HCT116 (cell line): ENCODE data around the gene LRCH4. TPM values are rescaled to one million over a fixed set of nuclear protein-coding genes. Genes with fewer than 3 reads are reported as not detected.
"Not testable (repeated sequence)": the region's sequence is repeated elsewhere in the genome, so short reads cannot be mapped to it uniquely, and the experiment has no call there.

Experiments used
- ATAC-seq: fragments of 200-7000 bp; cut with Tn5 transposase; 2 replicates; pipeline ENCODE4 v1.9.1; 2020; ENCODE audit warnings: mild to moderate bottlenecking, moderate library complexity
- BruUV-seq: library from RNA; stranded (reverse); fragments of 400-500 nt; replicated peaks from 2 replicates; lab custom pipeline; 2021; lab: Mats Ljungman, UMichigan
- CTCF ChIA-PET: fragments of 300-600 bp; sonication (Branson Sonifier 250); formaldehyde crosslinking; loops from one replicate; lab custom pipeline; 2021; ENCODE audit warnings: antibody characterized with exemption; lab: Charles Lee
- POLR2A ChIA-PET: fragments of 300-600, 350-600 bp; sonication (Branson Sonifier 250); formaldehyde crosslinking; loops from one replicate; lab custom pipeline; 2021; ENCODE audit warnings: antibody characterized with exemption; lab: Charles Lee
- RAD21 ChIA-PET, 2 experiments: fragments of 300-600 bp; sonication (Branson Sonifier 250); formaldehyde crosslinking; loops; one replicate each; lab custom pipeline; 2023; ENCODE audit warnings: low total read pairs in 2 of 2; ENCODE audit not compliant: uncharacterized antibody in 2 of 2, unreplicated experiment in 2 of 2, low non-redundant PET in 1 of 2; lab: Charles Lee
- DNase-seq: peaks from one replicate; pipeline ENCODE4 v3.0.0-alpha.2; 2010; ENCODE audit warnings: low read depth, low spot score
- H2AFZ ChIP-seq: fragments of 200-600 bp; shearing (Covaris generic), sonication (generic); 2 replicates; pipeline ENCODE4 v1.6.1; 2017; ENCODE audit warnings: low read depth, mixed run types, mixed read lengths, antibody characterized with exemption, low read length; ENCODE audit not compliant: poor library complexity, severe bottlenecking
- H3K27ac ChIP-seq: 2 replicates; pipeline ENCODE4 v1.5.1; 2012; ENCODE audit warnings: low read depth, low read length
- H3K27me3 ChIP-seq: fragments of 200-600 bp; sonication (generic); 2 replicates; pipeline ENCODE4 v1.6.1; 2016; ENCODE audit warnings: mixed run types, low read length, mixed read lengths; ENCODE audit not compliant: insufficient read depth
- H3K36me3 ChIP-seq, 2 experiments: fragments of 200-500 bp in 1 of 2; fragments of 200-600 bp in 1 of 2; sonication (Bioruptor generic) in 1 of 2; sonication (generic) in 1 of 2; 2 replicates each; pipeline versions ENCODE4 v1.5.1 to v1.6.1; 2014 to 2016; ENCODE audit warnings: low read length in 2 of 2, inconsistent platforms in 1 of 2, mixed read lengths in 1 of 2, mixed run types in 1 of 2; ENCODE audit not compliant: insufficient read depth in 2 of 2, control insufficient read depth in 1 of 2
- H3K4me1 ChIP-seq, 2 experiments: fragments of 200-600 bp in 1 of 2; sonication (generic) in 1 of 2; 2 replicates each; pipeline versions ENCODE4 v1.5.1 to v1.6.1; 2012 to 2017; ENCODE audit warnings: low read length in 2 of 2, inconsistent platforms in 1 of 2, mild to moderate bottlenecking in 1 of 2, mixed read lengths in 1 of 2, mixed run types in 1 of 2, moderate library complexity in 1 of 2; ENCODE audit not compliant: insufficient read depth in 2 of 2, control insufficient read depth in 1 of 2
- H3K4me2 ChIP-seq: fragments of 200-600 bp; sonication (generic); 2 replicates; pipeline ENCODE4 v1.6.1; 2017; ENCODE audit warnings: mixed run types, low read length, mixed read lengths
- H3K4me3 ChIP-seq, 2 experiments: fragments of 200-600 bp in 1 of 2; sonication (generic) in 1 of 2; replicated peaks in 1 of 2; 2 replicates each; pipeline ENCODE4 v1.5.1; 2011 to 2016; ENCODE audit warnings: low read length in 2 of 2, control low read depth in 1 of 2, low read depth in 1 of 2, mild to moderate bottlenecking in 1 of 2, mixed read lengths in 1 of 2, mixed run types in 1 of 2
- H3K79me2 ChIP-seq: fragments of 200-600 bp; sonication (generic); 2 replicates; pipeline ENCODE4 v1.6.1; 2017; ENCODE audit warnings: mild to moderate bottlenecking, mixed run types, low read length, moderate library complexity, mixed read lengths; ENCODE audit not compliant: insufficient read depth
- H3K9ac ChIP-seq: fragments of 200-600 bp; sonication (generic); 2 replicates; pipeline ENCODE4 v1.6.1; 2016; ENCODE audit warnings: low read length, mixed read lengths
- H3K9me2 ChIP-seq: fragments of 200-600 bp; sonication (generic), shearing (Covaris generic); 2 replicates; pipeline ENCODE4 v1.6.1; 2017; ENCODE audit warnings: mixed run types, mild to moderate bottlenecking, moderate library complexity; ENCODE audit not compliant: insufficient read depth
- H3K9me3 ChIP-seq, 2 experiments: fragments of 200-500 bp in 1 of 2; fragments of 200-600 bp in 1 of 2; sonication (Bioruptor generic) in 1 of 2; sonication (generic) in 1 of 2; 2 replicates each; pipeline ENCODE4 v1.6.1; 2014 to 2017; ENCODE audit warnings: low read length in 2 of 2, mixed read lengths in 2 of 2, inconsistent platforms in 1 of 2, low read depth in 1 of 2, mild to moderate bottlenecking in 1 of 2, mixed run types in 1 of 2, moderate library complexity in 1 of 2; ENCODE audit not compliant: control insufficient read depth in 1 of 2, insufficient read depth in 1 of 2
- H4K20me1 ChIP-seq: fragments of 200-600 bp; sonication (generic), shearing (Covaris generic); 2 replicates; pipeline ENCODE4 v1.6.1; 2017; ENCODE audit warnings: mixed run types, mild to moderate bottlenecking, moderate library complexity; ENCODE audit not compliant: insufficient read depth
- EZH2phosphoT487 ChIP-seq: fragments of 200-600 bp; IDR thresholded peaks from 2 replicates; pipeline ENCODE4 v1.6.1; 2018; ENCODE audit warnings: antibody characterized with exemption, borderline replicate concordance
- RAD21 ChIP-seq: IDR thresholded peaks from 2 replicates; pipeline ENCODE4 v1.6.1; 2012; ENCODE audit warnings: low read depth, mild to moderate bottlenecking
- SP1 ChIP-seq: IDR thresholded peaks from 2 replicates; pipeline ENCODE4 v1.6.1; 2012; ENCODE audit warnings: low read depth
- YY1 ChIP-seq: IDR thresholded peaks from 2 replicates; pipeline ENCODE4 v1.6.1; 2011; ENCODE audit warnings: low read length, low read depth, moderate library complexity, mild to moderate bottlenecking; ENCODE audit not compliant: insufficient replicate concordance; ENCODE audit errors: extremely low read depth
- ZFX ChIP-seq: fragments of 450-650 bp; IDR thresholded peaks from 2 replicates; pipeline ENCODE4 v1.6.1; 2017
- intact Hi-C: fragments of 100-400 bp; cut with micrococcal nuclease; formaldehyde crosslinking; loops from 2 replicates; pipeline ENCODE4 v1.10.0; 2022
- total RNA-seq: library from RNA; stranded (reverse); gene quantifications from one replicate; pipeline ENCODE4 v1.2.1, GENCODE V29; 2021; ENCODE audit not compliant: unreplicated experiment
- TF ChIP-seq, protein P1 (sequence below): IDR thresholded peaks from 2 replicates; pipeline ENCODE4 v1.6.1; 2011; ENCODE audit warnings: mild to moderate bottlenecking, low read length, moderate library complexity; ENCODE audit not compliant: insufficient replicate concordance; ENCODE audit errors: extremely low read depth
- TF ChIP-seq, protein P2 (sequence below): IDR thresholded peaks from 2 replicates; pipeline ENCODE4 v1.6.1; 2012
- TF ChIP-seq, protein P3 (sequence below), 3 experiments: fragments of 200-600 bp in 1 of 3; sonication (generic) in 1 of 3; IDR thresholded peaks in 2 of 3; conservative IDR thresholded peaks in 1 of 3; 2 replicates each; pipeline ENCODE4 v1.5.1; 2012 to 2017; ENCODE audit warnings: low read depth in 2 of 3, low read length in 2 of 3, antibody characterized with exemption in 1 of 3, borderline replicate concordance in 1 of 3, control low read depth in 1 of 3, mild to moderate bottlenecking in 1 of 3, mixed read lengths in 1 of 3, mixed run types in 1 of 3, moderate library complexity in 1 of 3; ENCODE audit not compliant: insufficient read depth in 1 of 3

The LRCH4 gene
- total RNA-seq, 1 experiment from 2014 or later: 47.9 TPM

DNA sequence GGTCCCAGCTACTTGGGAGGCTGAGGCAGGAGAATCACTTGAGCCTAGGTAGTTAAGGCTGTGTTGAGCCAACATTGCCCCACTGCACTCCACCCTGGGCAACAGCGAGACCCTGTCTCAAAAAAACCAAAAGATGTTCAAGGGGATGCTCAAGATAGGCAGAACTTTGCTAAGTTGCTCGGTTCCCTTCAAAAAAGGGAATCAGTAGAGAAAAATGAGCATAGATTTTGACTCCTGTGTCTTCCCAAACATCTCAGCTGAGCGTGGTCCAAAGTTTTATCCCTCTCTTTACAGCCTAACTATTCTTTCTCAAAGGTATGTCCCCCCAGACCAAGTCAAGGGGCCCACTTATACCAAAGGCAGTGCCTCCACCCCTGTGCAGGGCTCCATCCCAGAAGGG lies 32.9 kb downstream of the LRCH4 start (continued):
- TF ChIP-seq, protein P1, sequence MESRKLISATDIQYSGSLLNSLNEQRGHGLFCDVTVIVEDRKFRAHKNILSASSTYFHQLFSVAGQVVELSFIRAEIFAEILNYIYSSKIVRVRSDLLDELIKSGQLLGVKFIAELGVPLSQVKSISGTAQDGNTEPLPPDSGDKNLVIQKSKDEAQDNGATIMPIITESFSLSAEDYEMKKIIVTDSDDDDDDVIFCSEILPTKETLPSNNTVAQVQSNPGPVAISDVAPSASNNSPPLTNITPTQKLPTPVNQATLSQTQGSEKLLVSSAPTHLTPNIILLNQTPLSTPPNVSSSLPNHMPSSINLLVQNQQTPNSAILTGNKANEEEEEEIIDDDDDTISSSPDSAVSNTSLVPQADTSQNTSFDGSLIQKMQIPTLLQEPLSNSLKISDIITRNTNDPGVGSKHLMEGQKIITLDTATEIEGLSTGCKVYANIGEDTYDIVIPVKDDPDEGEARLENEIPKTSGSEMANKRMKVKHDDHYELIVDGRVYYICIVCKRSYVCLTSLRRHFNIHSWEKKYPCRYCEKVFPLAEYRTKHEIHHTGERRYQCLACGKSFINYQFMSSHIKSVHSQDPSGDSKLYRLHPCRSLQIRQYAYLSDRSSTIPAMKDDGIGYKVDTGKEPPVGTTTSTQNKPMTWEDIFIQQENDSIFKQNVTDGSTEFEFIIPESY: no peak
- TF ChIP-seq EZH2phosphoT487 (no peak), YY1 (no peak)
- TF ChIP-seq, protein P2, sequence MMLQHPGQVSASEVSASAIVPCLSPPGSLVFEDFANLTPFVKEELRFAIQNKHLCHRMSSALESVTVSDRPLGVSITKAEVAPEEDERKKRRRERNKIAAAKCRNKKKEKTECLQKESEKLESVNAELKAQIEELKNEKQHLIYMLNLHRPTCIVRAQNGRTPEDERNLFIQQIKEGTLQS: no peak
- TF ChIP-seq, all 23 proteins: peak for 0

DNA sequence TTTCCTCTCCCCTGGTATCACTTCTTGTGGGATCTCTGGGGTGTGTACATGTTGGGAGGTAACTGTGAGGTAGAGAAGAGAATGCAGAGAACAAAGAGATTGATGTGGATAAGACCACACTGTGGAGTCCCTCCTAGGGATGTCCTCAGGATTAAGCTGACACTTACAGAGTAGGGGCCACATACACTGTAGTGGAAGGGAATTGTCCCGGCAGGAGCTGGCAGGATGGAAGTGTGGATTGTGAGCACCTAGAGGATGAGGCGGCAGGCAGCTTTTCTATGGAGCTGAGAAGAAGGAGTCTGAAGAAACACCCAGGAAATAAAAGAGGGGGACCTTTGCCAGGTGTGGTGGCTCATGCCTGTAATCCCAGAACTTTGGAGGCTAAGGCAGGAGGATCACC lies 33.4 kb downstream of the LRCH4 start:
- no peaks in the 10 kb centered on the region for H3K9me2 ChIP-seq
- peaks cover 0 to 2% of the 10 kb centered on the region in 2 experiments; a peak in 1 of 4 replicates for H3K36me3 ChIP-seq
- no peak overlapping the region for H3K27ac ChIP-seq
- ATAC-seq (no peak), DNase-seq (no peak)
- no peaks in the 10 kb centered on the region for H4K20me1 ChIP-seq
- no peak overlapping the region for H3K9ac ChIP-seq
- ChIA-PET CTCF (no interaction called here), POLR2A (no interaction called here), RAD21 (no interaction called here)
- no peak overlapping the region for H3K4me3 ChIP-seq
- H3K9me3 ChIP-seq: no peaks in the 10 kb centered on the region
- no peaks in the 10 kb centered on the region for H3K27me3 ChIP-seq
- TF ChIP-seq, protein P3, sequence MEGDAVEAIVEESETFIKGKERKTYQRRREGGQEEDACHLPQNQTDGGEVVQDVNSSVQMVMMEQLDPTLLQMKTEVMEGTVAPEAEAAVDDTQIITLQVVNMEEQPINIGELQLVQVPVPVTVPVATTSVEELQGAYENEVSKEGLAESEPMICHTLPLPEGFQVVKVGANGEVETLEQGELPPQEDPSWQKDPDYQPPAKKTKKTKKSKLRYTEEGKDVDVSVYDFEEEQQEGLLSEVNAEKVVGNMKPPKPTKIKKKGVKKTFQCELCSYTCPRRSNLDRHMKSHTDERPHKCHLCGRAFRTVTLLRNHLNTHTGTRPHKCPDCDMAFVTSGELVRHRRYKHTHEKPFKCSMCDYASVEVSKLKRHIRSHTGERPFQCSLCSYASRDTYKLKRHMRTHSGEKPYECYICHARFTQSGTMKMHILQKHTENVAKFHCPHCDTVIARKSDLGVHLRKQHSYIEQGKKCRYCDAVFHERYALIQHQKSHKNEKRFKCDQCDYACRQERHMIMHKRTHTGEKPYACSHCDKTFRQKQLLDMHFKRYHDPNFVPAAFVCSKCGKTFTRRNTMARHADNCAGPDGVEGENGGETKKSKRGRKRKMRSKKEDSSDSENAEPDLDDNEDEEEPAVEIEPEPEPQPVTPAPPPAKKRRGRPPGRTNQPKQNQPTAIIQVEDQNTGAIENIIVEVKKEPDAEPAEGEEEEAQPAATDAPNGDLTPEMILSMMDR (IDR thresholded peaks at IDR 0.05 in 2 of 3, conservative IDR thresholded peaks at IDR 0.05 in 1 of 3; ENCODE audit: borderline replicate concordance in 1 of 3, insufficient read depth in 1 of 3, low read depth in 2 of 3, low read length in 2 of 3): no peak
- TF ChIP-seq, protein P1: no peak
- TF ChIP-seq YY1: no peak
- TF ChIP-seq RAD21: no peak
- no peak for TF ChIP-seq SP1
- TF ChIP-seq, protein P2: no peak
- no peak for TF ChIP-seq ZFX
- H2AFZ ChIP-seq: no peak overlapping the region
- H3K4me1 ChIP-seq: peaks cover 11 to 15% of the 10 kb centered on the region in 2 experiments
- no peaks in the 10 kb centered on the region for H3K79me2 ChIP-seq
- H3K4me2 ChIP-seq: no peak overlapping the region
- intact Hi-C loops: no loop called here
- no TSS peak for BruUV-seq

DNA sequence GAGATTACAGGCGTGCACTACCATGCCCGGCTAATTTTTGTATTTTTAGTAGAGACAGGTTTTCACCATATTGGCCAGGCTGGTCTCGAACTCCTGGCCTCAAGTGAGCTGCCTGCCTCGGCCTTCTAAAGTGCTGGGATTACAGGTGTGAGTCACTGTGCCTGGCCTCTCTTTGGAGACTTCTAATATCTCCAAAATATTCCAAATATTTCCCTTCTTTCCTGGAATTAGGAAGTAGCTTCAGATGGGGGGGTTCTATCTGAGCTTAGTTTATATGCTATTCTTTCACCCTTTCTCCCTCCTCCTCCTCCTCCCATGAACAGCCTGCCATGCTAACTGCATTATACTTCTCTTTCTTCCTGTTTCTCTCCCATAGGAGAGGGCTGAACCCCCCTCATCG lies 37.5 kb downstream of the LRCH4 start:
- H3K9ac ChIP-seq, H3K9me3 ChIP-seq, H3K36me3 ChIP-seq, BruUV-seq, H3K27me3 ChIP-seq, ATAC-seq, H4K20me1 ChIP-seq, H3K9me2 ChIP-seq, H3K4me3 ChIP-seq, H3K27ac ChIP-seq, intact Hi-C loops, H2AFZ ChIP-seq, RAD21 ChIA-PET, DNase-seq: not testable (repeated sequence)
- peaks cover 13% of the 10 kb centered on the region; the same call in 1 of the 2 replicates for H3K79me2 ChIP-seq
- peak overlapping the region; percentile 79; the same call in 1 of the 2 replicates for H3K4me2 ChIP-seq
- CTCF ChIA-PET: interaction anchor here (1.7 kb wide), 1 partner anchor 11 kb away, joined by 10 read pairs; no protein-coding TSS in a partner anchor
- POLR2A ChIA-PET: interaction anchor here (2.1 kb wide), 1 partner anchor 10 kb away, joined by 8 read pairs; the partner anchor contains the start of gene AGFG2
- peaks cover 48 to 52% of the 10 kb centered on the region in 2 experiments for H3K4me1 ChIP-seq
